ENCODE results near the gene GRIA4. TPM values are rescaled to one million over a fixed set of nuclear protein-coding genes. Genes with fewer than 3 reads are reported as not detected.

GRIA4 gene
- polyA plus RNA-seq, 1 of the 3 experiments (the other 2 are of a cell fraction) = 0.02 TPM

- no peak overlapping the region for H2AFZ ChIP-seq (ENCODE audit: low read depth)
- H4K20me1 ChIP-seq (ENCODE audit: insufficient read depth) = no peaks in the 10 kb centered on the region
- no peaks in the 10 kb centered on the region for H3K27me3 ChIP-seq (ENCODE audit: insufficient read depth)
- no peak for TF ChIP-seq RAD21 (IDR thresholded peaks at IDR 0.05; ENCODE audit: low read length)
- TF ChIP-seq NFIC (IDR thresholded peaks at IDR 0.05; ENCODE audit: borderline replicate concordance) = no peak
- ChIA-PET POLR2A (no interaction called here), CTCF (no interaction called here)
- no peaks in the 10 kb centered on the region for H3K9me2 ChIP-seq
- 53% methylated on average over 4 of the region's 4 CpGs for WGBS (ENCODE audit: low lambda C conversion rate)
- no peak overlapping the region for H3K9ac ChIP-seq
- H3K36me3 ChIP-seq (replicated peaks in 1 of 2; ENCODE audit: control insufficient read depth in 1 of 2, insufficient read depth in 2 of 2, low read length in 1 of 2) = no peaks in the 10 kb centered on the region
- no peak for DNase-seq
- no peak overlapping the region for H3K4me2 ChIP-seq
- H3K27ac ChIP-seq (ENCODE audit: low read depth in 2 of 2, low read length in 1 of 2) = no peak overlapping the region
- H3F3A ChIP-seq (replicated peaks; ENCODE audit: insufficient read depth) = no peaks in the 10 kb centered on the region
- no peaks in the 10 kb centered on the region for H3K79me2 ChIP-seq (ENCODE audit: insufficient read depth)
- no peaks in the 10 kb centered on the region for H3K4me1 ChIP-seq (ENCODE audit: control insufficient read depth in 1 of 2, insufficient read depth in 2 of 2, low read depth in 1 of 2, low read length in 1 of 2)
- H3K4me3 ChIP-seq (ENCODE audit: low read depth in 2 of 2, low read length in 1 of 2) = no peak overlapping the region
- H3K9me3 ChIP-seq = no peaks in the 10 kb centered on the region
Measured at GRCh38 chr11:105774899-105775298, 165.0 kb downstream of the GRIA4 start.

- H3K27me3 ChIP-seq (ENCODE audit: insufficient read depth) = no peaks in the 10 kb centered on the region
- H3F3A ChIP-seq (replicated peaks; ENCODE audit: insufficient read depth) = no peaks in the 10 kb centered on the region
- no peaks in the 10 kb centered on the region for H3K36me3 ChIP-seq (replicated peaks in 1 of 2; ENCODE audit: control insufficient read depth in 1 of 2, insufficient read depth in 2 of 2, low read length in 1 of 2)
- H3K4me1 ChIP-seq (ENCODE audit: control insufficient read depth in 1 of 2, insufficient read depth in 2 of 2, low read depth in 1 of 2, low read length in 1 of 2) = no peaks in the 10 kb centered on the region
- no peaks in the 10 kb centered on the region for H3K9me3 ChIP-seq
- POLR2A ChIA-PET = no interaction called here
- no peak overlapping the region for H3K27ac ChIP-seq (ENCODE audit: low read depth in 2 of 2, low read length in 1 of 2)
- no peaks in the 10 kb centered on the region for H3K79me2 ChIP-seq (ENCODE audit: insufficient read depth)
- no peak for TF ChIP-seq TEAD4 (IDR thresholded peaks at IDR 0.05; ENCODE audit: borderline replicate concordance, insufficient read depth)
- no peak for TF ChIP-seq GATA2 (CRISPR knock-in tag; IDR thresholded peaks at IDR 0.05)
- no peak for TF ChIP-seq TCF12 (IDR thresholded peaks at IDR 0.05)
- TF ChIP-seq RFX5 (IDR thresholded peaks at IDR 0.05; ENCODE audit: low read length) = no peak
- no peak for TF ChIP-seq FOXM1 (IDR thresholded peaks at IDR 0.05; ENCODE audit: low read depth)
- no peak for TF ChIP-seq EP300 (IDR thresholded peaks at IDR 0.05; ENCODE audit: borderline replicate concordance in 1 of 2, low read depth in 1 of 2, low read length in 1 of 2)
- no peak for TF ChIP-seq NFIC (IDR thresholded peaks at IDR 0.05; ENCODE audit: borderline replicate concordance)
- TF ChIP-seq RCOR1 (IDR thresholded peaks at IDR 0.05; ENCODE audit: low read length) = no peak
- no peak overlapping the region for H3K4me2 ChIP-seq
- no peak overlapping the region for H3K9ac ChIP-seq
- WGBS (ENCODE audit: low lambda C conversion rate) = 15% methylated on average over 3 of the region's 3 CpGs
- CTCF ChIA-PET = no interaction called here
- no peak overlapping the region for H2AFZ ChIP-seq (ENCODE audit: low read depth)
- H3K9me2 ChIP-seq = no peaks in the 10 kb centered on the region
- H3K4me3 ChIP-seq (ENCODE audit: low read depth in 2 of 2, low read length in 1 of 2) = no peak overlapping the region
- no peaks in the 10 kb centered on the region for H4K20me1 ChIP-seq (ENCODE audit: insufficient read depth)
- DNase-seq = no peak
Measured at GRCh38 chr11:105780781-105781525, 171.1 kb downstream of the GRIA4 start.

GRCh38 chr11:105781807-105782206 is 171.9 kb downstream of the GRIA4 start:
- Histone ChIP-seq H3K9ac (no peak overlapping the region), H3K9me2 (no peaks in the 10 kb centered on the region), H3K4me2 (no peak overlapping the region), H3K36me3 (replicated peaks in 1 of 2; ENCODE audit: control insufficient read depth in 1 of 2, insufficient read depth in 2 of 2, low read length in 1 of 2) (no peaks in the 10 kb centered on the region), H3K27ac (ENCODE audit: low read depth in 2 of 2, low read length in 1 of 2) (no peak overlapping the region), H3K27me3 (ENCODE audit: insufficient read depth) (no peaks in the 10 kb centered on the region), H3K4me1 (ENCODE audit: control insufficient read depth in 1 of 2, insufficient read depth in 2 of 2, low read depth in 1 of 2, low read length in 1 of 2) (no peaks in the 10 kb centered on the region), H2AFZ (ENCODE audit: low read depth) (no peak overlapping the region), H4K20me1 (ENCODE audit: insufficient read depth) (no peaks in the 10 kb centered on the region), H3K4me3 (ENCODE audit: low read depth in 2 of 2, low read length in 1 of 2) (no peak overlapping the region), H3K9me3 (no peaks in the 10 kb centered on the region), H3F3A (replicated peaks; ENCODE audit: insufficient read depth) (no peaks in the 10 kb centered on the region), H3K79me2 (ENCODE audit: insufficient read depth) (no peaks in the 10 kb centered on the region)
- 28% methylated on average over 1 of the region's 1 CpG for WGBS (ENCODE audit: low lambda C conversion rate)
- CTCF ChIA-PET = no interaction called here
- TF ChIP-seq POLR2AphosphoS5 (IDR thresholded peaks at IDR 0.05; ENCODE audit: low read depth, low read length) (no peak), EZH2phosphoT487 (IDR thresholded peaks at IDR 0.05; ENCODE audit: borderline replicate concordance, low read depth) (no peak), USF1 (IDR thresholded peaks at IDR 0.05; ENCODE audit: borderline replicate concordance, low read depth) (no peak), RAD21 (IDR thresholded peaks at IDR 0.05; ENCODE audit: low read length) (no peak), RFX5 (IDR thresholded peaks at IDR 0.05; ENCODE audit: low read length) (no peak), USF2 (IDR thresholded peaks at IDR 0.05; ENCODE audit: borderline replicate concordance, low read depth, low read length) (no peak), GATA2 (CRISPR knock-in tag; IDR thresholded peaks at IDR 0.05) (no peak), ZBTB33 (IDR thresholded peaks at IDR 0.05; ENCODE audit: borderline replicate concordance, low read depth) (no peak), SIN3A (IDR thresholded peaks at IDR 0.05; ENCODE audit: borderline replicate concordance, low read depth, low read length) (no peak)
- POLR2A ChIA-PET = no interaction called here
- no peak for DNase-seq

Data from SK-N-SH (cell line).